HG03565 (cell line): ENCODE results near the gene CEP44.
"Not testable (repeated sequence)": the region's sequence is repeated elsewhere in the genome, so short reads cannot be mapped to it uniquely, and the experiment has no call there.

Experiments
- ATAC-seq: cut with Tn5 transposase; IDR thresholded peaks from one replicate; pipeline ENCODE4 v1.9.1; 2021; ENCODE audit warnings: mild to moderate bottlenecking, moderate library complexity; ENCODE audit not compliant: unreplicated experiment

Gene CEP44

GRCh38 chr4:174318829-174319764, 35.4 kb downstream of the CEP44 start:
- no peak for ATAC-seq

- no peak for ATAC-seq
These were observed 36.9 kb downstream of the CEP44 start for GRCh38 chr4:174320494-174321199.

GRCh38 chr4:174324236-174324635, 40.5 kb downstream of the CEP44 start:
- ATAC-seq: no peak

- ATAC-seq: no peak
These were observed 41.0 kb downstream of the CEP44 start for GRCh38 chr4:174324725-174325124.

- ATAC-seq: no peak
These were observed 49.2 kb downstream of the CEP44 start for GRCh38 chr4:174332741-174333493.

GRCh38 chr4:174334628-174335027, 50.9 kb downstream of the CEP44 start:
- peak; percentile 98 for ATAC-seq

- ATAC-seq: no peak
These were observed 57.0 kb downstream of the CEP44 start for GRCh38 chr4:174340714-174341113.

GRCh38 chr4:174349156-174349555, 65.4 kb downstream of the CEP44 start:
- ATAC-seq: no peak

GRCh38 chr4:174352061-174352819, 68.5 kb downstream of the CEP44 start:
- no peak for ATAC-seq

GRCh38 chr4:174357321-174357720, 73.6 kb downstream of the CEP44 start:
- no peak for ATAC-seq

- peak; percentile 42 for ATAC-seq
These were observed 74.7 kb downstream of the CEP44 start for GRCh38 chr4:174358410-174358809.

GRCh38 chr4:174358829-174359228, 75.1 kb downstream of the CEP44 start:
- peak; percentile 98 for ATAC-seq

GRCh38 chr4:174362340-174362739, 78.6 kb downstream of the CEP44 start:
- ATAC-seq: no peak

GRCh38 chr4:174363782-174364181, 80.1 kb downstream of the CEP44 start:
- not testable (repeated sequence) for ATAC-seq

GRCh38 chr4:174365018-174365587, 81.4 kb downstream of the CEP44 start:
- ATAC-seq: no peak

GRCh38 chr4:174369985-174370384, 86.3 kb downstream of the CEP44 start:
- no peak for ATAC-seq

GRCh38 chr4:174373821-174374220, 90.1 kb downstream of the CEP44 start:
- no peak for ATAC-seq

- ATAC-seq: no peak
These were observed 91.7 kb downstream of the CEP44 start for GRCh38 chr4:174375422-174375821.

GRCh38 chr4:174377613-174378012, 93.9 kb downstream of the CEP44 start:
- ATAC-seq: no peak

- ATAC-seq: no peak
These were observed 95.2 kb downstream of the CEP44 start for GRCh38 chr4:174378951-174379350.
